PC-3 (cell line): ENCODE results near the gene ATF6B.

Experiments
- CTCF ChIP-seq: fragments of 300-600 bp; sonication (generic); conservative IDR thresholded peaks from 2 replicates; pipeline ENCODE4 v1.5.1; 2017; ENCODE audit warnings: antibody characterized with exemption, low read depth, mild to moderate bottlenecking, low read length
- EZH2 ChIP-seq: fragments of 300-600 bp; sonication (generic); IDR thresholded peaks from one replicate; pipeline ENCODE4 v1.6.1; 2017; ENCODE audit warnings: antibody characterized with exemption, mild to moderate bottlenecking, low read length; ENCODE audit not compliant: unreplicated experiment
- EZH2phosphoT487 ChIP-seq: fragments of 300-600 bp; sonication (generic); IDR thresholded peaks from 2 replicates; pipeline ENCODE4 v1.6.1; 2018; ENCODE audit warnings: mild to moderate bottlenecking, antibody characterized with exemption, low read length, borderline replicate concordance

GRCh38 chr6:32175711-32176475 lies 47.8 kb upstream of the ATF6B start, which contains the start of gene AGPAT1:
- no peak for TF ChIP-seq CTCF
- TF ChIP-seq EZH2phosphoT487 = no peak
- TF ChIP-seq EZH2 = no peak
